ENCODE data around the gene FAU. TPM values are rescaled to one million over a fixed set of nuclear protein-coding genes. Genes with fewer than 3 reads are reported as not detected.
A peak's percentile ranks its signal among the peaks of the same experiment; 100 is the strongest.

Gene FAU
- total and polyA plus RNA-seq, 9 of the 15 experiments (the other 6 are each of a cell fraction or from before 2014, with no cell fraction given) = 433 to 1,827 (median 942) TPM

DNA sequence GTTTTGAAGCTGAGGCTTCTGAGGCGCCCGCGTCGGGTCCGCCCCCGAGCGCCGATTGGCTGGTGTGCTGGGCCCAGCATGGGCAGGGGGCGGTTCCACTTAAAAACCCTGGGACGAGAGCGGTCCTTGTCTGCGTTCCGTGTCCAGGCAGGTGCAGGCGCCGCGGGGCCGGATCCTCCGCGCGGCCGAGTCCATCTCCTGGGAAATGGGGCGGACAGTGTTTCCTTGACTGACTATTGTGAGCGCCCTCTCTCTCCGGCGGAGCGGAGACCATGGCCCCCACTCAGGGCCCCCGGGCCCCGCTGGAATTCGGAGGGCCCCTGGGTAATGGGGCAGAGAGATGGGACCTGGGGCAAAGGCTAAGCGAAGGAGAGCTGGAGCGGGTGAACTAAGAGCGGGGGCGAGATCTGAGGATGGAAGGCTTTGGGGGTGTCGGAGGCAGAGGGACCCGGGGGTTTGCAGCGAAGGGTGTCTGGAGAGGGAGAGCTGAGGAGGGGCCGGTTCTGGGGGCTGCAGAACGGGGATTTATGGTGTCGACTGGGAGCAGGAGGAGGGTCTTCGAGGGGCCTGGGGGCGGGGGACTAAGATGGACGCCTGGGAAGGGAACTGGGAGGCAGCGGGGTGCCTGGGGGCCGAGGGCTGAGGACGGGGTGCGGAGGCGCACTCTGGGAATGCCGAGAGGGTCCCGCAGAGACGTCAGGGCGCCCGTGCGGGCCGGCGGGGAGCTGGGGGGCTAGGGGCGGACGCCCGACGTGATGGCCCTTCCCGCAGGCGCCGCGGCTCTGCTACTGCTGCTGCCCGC, 10.0 kb downstream of the FAU start, which contains the start of gene TM7SF2 (continued):
- TF ChIP-seq, protein P1, sequence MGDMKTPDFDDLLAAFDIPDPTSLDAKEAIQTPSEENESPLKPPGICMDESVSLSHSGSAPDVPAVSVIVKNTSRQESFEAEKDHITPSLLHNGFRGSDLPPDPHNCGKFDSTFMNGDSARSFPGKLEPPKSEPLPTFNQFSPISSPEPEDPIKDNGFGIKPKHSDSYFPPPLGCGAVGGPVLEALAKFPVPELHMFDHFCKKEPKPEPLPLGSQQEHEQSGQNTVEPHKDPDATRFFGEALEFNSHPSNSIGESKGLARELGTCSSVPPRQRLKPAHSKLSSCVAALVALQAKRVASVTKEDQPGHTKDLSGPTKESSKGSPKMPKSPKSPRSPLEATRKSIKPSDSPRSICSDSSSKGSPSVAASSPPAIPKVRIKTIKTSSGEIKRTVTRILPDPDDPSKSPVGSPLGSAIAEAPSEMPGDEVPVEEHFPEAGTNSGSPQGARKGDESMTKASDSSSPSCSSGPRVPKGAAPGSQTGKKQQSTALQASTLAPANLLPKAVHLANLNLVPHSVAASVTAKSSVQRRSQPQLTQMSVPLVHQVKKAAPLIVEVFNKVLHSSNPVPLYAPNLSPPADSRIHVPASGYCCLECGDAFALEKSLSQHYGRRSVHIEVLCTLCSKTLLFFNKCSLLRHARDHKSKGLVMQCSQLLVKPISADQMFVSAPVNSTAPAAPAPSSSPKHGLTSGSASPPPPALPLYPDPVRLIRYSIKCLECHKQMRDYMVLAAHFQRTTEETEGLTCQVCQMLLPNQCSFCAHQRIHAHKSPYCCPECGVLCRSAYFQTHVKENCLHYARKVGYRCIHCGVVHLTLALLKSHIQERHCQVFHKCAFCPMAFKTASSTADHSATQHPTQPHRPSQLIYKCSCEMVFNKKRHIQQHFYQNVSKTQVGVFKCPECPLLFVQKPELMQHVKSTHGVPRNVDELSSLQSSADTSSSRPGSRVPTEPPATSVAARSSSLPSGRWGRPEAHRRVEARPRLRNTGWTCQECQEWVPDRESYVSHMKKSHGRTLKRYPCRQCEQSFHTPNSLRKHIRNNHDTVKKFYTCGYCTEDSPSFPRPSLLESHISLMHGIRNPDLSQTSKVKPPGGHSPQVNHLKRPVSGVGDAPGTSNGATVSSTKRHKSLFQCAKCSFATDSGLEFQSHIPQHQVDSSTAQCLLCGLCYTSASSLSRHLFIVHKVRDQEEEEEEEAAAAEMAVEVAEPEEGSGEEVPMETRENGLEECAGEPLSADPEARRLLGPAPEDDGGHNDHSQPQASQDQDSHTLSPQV (IDR thresholded peaks at IDR 0.05) = no peak
- TF ChIP-seq BMI1 (IDR thresholded peaks at IDR 0.05; ENCODE audit: low read length) (no peak), CXXC5 (CRISPR knock-in tag; IDR thresholded peaks at IDR 0.05) (peak; percentile 83), ZNF184 (CRISPR knock-in tag; IDR thresholded peaks at IDR 0.05) (no peak), ZNF217 (CRISPR knock-in tag; IDR thresholded peaks at IDR 0.05) (no peak), NFATC3 (IDR thresholded peaks at IDR 0.05) (no peak), PTTG1 (tag; IDR thresholded peaks at IDR 0.05; ENCODE audit: low read depth) (no peak), KHSRP (IDR thresholded peaks at IDR 0.05) (no peak), TAF9B (IDR thresholded peaks at IDR 0.05; ENCODE audit: partially characterized antibody) (no peak), LEF1 (IDR thresholded peaks at IDR 0.05) (no peak), CBFA2T2 (conservative IDR thresholded peaks at IDR 0.05) (no peak), ZNF41 (CRISPR knock-in tag; conservative IDR thresholded peaks at IDR 0.05) (no peak), EHMT2 (IDR thresholded peaks at IDR 0.05) (no peak), E2F3 (CRISPR knock-in tag; IDR thresholded peaks at IDR 0.05) (no peak), ZNF77 (CRISPR knock-in tag; IDR thresholded peaks at IDR 0.05) (no peak), ZFP30 (CRISPR knock-in tag; IDR thresholded peaks at IDR 0.05; ENCODE audit: borderline replicate concordance) (no peak), CBX3 (IDR thresholded peaks at IDR 0.05; ENCODE audit: borderline replicate concordance in 1 of 2, low read length in 2 of 2) (no peak), GATA2 (CRISPR knock-in tag; IDR thresholded peaks at IDR 0.05) (no peak), BACH1 (tag; IDR thresholded peaks at IDR 0.05) (no peak), POLR3G (IDR thresholded peaks at IDR 0.05; ENCODE audit: extremely low read depth, insufficient read length, insufficient replicate concordance) (no peak), ASH1L (IDR thresholded peaks at IDR 0.05; ENCODE audit: borderline replicate concordance, low read depth, partially characterized antibody) (no peak), TAF7 (tag; IDR thresholded peaks at IDR 0.05) (no peak)
- TF ChIP-seq, protein P2, sequence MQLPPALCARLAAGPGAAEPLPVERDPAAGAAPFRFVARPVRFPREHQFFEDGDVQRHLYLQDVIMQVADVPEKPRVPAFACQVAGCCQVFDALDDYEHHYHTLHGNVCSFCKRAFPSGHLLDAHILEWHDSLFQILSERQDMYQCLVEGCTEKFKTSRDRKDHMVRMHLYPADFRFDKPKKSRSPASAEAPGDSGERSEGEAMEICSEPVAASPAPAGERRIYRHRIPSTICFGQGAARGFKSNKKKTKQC (CRISPR knock-in tag; IDR thresholded peaks at IDR 0.05) = no peak
- TF ChIP-seq, protein P3, sequence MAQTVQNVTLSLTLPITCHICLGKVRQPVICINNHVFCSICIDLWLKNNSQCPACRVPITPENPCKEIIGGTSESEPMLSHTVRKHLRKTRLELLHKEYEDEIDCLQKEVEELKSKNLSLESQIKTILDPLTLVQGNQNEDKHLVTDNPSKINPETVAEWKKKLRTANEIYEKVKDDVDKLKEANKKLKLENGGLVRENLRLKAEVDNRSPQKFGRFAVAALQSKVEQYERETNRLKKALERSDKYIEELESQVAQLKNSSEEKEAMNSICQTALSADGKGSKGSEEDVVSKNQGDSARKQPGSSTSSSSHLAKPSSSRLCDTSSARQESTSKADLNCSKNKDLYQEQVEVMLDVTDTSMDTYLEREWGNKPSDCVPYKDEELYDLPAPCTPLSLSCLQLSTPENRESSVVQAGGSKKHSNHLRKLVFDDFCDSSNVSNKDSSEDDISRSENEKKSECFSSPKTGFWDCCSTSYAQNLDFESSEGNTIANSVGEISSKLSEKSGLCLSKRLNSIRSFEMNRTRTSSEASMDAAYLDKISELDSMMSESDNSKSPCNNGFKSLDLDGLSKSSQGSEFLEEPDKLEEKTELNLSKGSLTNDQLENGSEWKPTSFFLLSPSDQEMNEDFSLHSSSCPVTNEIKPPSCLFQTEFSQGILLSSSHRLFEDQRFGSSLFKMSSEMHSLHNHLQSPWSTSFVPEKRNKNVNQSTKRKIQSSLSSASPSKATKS (CRISPR knock-in tag; IDR thresholded peaks at IDR 0.05) = no peak
